NOMO-1 (cell line): ENCODE results near the gene ASXL1.
"Not testable (repeated sequence)": the region's sequence is repeated elsewhere in the genome, so short reads cannot be mapped to it uniquely, and the experiment has no call there.

ENCODE experiments used
- DNase-seq, 2 experiments: peaks; one replicate each; lab custom pipeline; 2025; ENCODE audit not compliant: unreplicated experiment in 2 of 2; lab: John Stamatoyannopoulos, UW

The ASXL1 gene

GRCh38 chr20:32336918-32337347, 21.2 kb upstream of the ASXL1 start:
- peak; percentile 50 to 86 for DNase-seq

- DNase-seq = no peak
Observed at GRCh38 chr20:32337937-32338661, 20.0 kb upstream of the ASXL1 start.

- no peak for DNase-seq
Observed at GRCh38 chr20:32338665-32339064, 19.5 kb upstream of the ASXL1 start.

- no peak for DNase-seq
Observed at GRCh38 chr20:32339116-32339515, 19.0 kb upstream of the ASXL1 start.

GRCh38 chr20:32341053-32341452, 17.1 kb upstream of the ASXL1 start:
- DNase-seq = not testable (repeated sequence)

GRCh38 chr20:32343439-32343838, 14.7 kb upstream of the ASXL1 start:
- DNase-seq = peak in 1 of 2 experiments; percentile 67

GRCh38 chr20:32344835-32345506, 13.2 kb upstream of the ASXL1 start:
- DNase-seq = no peak

- DNase-seq = no peak
Observed at GRCh38 chr20:32348207-32348606, 9.9 kb upstream of the ASXL1 start.

GRCh38 chr20:32350421-32350820, 7.7 kb upstream of the ASXL1 start:
- no peak for DNase-seq

- no peak for DNase-seq
Observed at GRCh38 chr20:32352121-32352720, 5.9 kb upstream of the ASXL1 start.

- DNase-seq = no peak
Observed at GRCh38 chr20:32353848-32354496, 4.2 kb upstream of the ASXL1 start.

GRCh38 chr20:32354592-32355416, 3.3 kb upstream of the ASXL1 start:
- DNase-seq = no peak

- no peak for DNase-seq
Observed at GRCh38 chr20:32355417-32355841, 2.7 kb upstream of the ASXL1 start.

GRCh38 chr20:32355907-32356621, 2.1 kb upstream of the ASXL1 start:
- DNase-seq = not testable (repeated sequence)

GRCh38 chr20:32356622-32357374, 1.3 kb upstream of the ASXL1 start:
- peak; percentile 17 to 58 for DNase-seq

GRCh38 chr20:32357375-32357868, 709 bp upstream of the ASXL1 start:
- DNase-seq = peak in 1 of 2 experiments; percentile 68

GRCh38 chr20:32358632-32358882, 426 bp downstream of the ASXL1 start:
- DNase-seq = no peak

- DNase-seq = peak; percentile 23 to 45
Observed at GRCh38 chr20:32358883-32359632, 927 bp downstream of the ASXL1 start.
